HUES6 (cell line): ENCODE data around the gene VENTX.

Experiments
- H3K27ac ChIP-seq: 2 replicates; pipeline ENCODE4 v1.7.0; 2013; ENCODE audit warnings: low read depth, mild to moderate bottlenecking, low read length, inconsistent platforms
- H3K27me3 ChIP-seq: 2 replicates; pipeline ENCODE4 v1.6.1; 2013; ENCODE audit warnings: low read length; ENCODE audit not compliant: control insufficient read depth, insufficient read depth
- H3K36me3 ChIP-seq: 2 replicates; pipeline ENCODE4 v1.6.1; 2013; ENCODE audit warnings: low read length; ENCODE audit not compliant: control insufficient read depth, insufficient read depth
- H3K4me1 ChIP-seq: 2 replicates; pipeline ENCODE4 v1.6.1; 2013; ENCODE audit warnings: low read length; ENCODE audit not compliant: control insufficient read depth, insufficient read depth
- H3K4me3 ChIP-seq: 2 replicates; pipeline ENCODE4 v1.5.1; 2013; ENCODE audit warnings: low read depth, low read length
- H3K9ac ChIP-seq: one replicate; pipeline ENCODE4 v1.6.1; 2013; ENCODE audit warnings: mild to moderate bottlenecking, low read length
- H3K9me3 ChIP-seq: 2 replicates; pipeline ENCODE4 v1.6.1; 2013; ENCODE audit warnings: low read depth, low read length; ENCODE audit not compliant: control insufficient read depth, insufficient read depth

VENTX gene

DNA sequence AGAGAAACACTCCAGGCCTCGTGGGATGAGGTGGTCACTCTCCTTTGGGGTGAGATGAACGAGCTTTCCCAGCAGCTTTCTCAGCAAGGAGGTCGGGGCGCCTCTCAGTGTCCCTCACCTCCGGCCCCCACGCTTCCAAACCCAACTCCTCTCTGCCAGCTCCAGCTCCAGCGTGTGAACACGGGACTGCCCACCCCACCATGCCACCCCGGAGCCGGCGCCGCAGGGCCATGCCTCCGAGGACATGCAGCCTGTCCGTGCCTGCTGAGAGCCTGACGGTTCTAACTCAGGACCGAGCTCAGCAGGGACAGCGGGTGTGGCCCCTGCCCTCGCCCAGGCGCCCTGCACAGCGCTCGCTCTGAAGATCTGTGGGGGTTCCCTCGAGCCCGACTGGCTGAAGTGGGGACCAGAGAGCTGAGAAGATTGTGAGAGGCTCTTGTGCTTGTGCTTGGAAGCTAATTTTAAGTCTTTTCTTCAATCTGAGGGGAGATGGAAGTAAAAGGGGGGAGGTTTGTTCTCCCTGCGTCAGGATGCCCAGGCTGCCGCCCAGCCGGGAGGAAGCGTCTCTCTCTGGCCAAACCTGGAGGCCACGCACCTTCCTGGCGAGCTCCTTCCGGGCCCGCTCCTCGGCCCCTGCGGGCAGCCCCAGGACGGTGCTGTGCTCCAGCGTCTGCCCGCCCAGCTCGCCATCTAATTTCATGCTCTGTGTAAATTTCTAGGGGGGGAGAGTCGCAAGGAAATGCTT, 44.1 kb downstream of the VENTX start:
- no peak overlapping the region for H3K4me3 ChIP-seq
- peaks cover 80% of the 10 kb centered on the region for H3K36me3 ChIP-seq
- H3K9me3 ChIP-seq, result no peaks in the 10 kb centered on the region
- no peak overlapping the region for H3K9ac ChIP-seq
- no peaks in the 10 kb centered on the region; the same call in 1 of the 2 replicates for H3K27me3 ChIP-seq
- no peak overlapping the region for H3K27ac ChIP-seq
- H3K4me1 ChIP-seq, result peaks cover 7% of the 10 kb centered on the region; the same call in 1 of the 2 replicates

DNA sequence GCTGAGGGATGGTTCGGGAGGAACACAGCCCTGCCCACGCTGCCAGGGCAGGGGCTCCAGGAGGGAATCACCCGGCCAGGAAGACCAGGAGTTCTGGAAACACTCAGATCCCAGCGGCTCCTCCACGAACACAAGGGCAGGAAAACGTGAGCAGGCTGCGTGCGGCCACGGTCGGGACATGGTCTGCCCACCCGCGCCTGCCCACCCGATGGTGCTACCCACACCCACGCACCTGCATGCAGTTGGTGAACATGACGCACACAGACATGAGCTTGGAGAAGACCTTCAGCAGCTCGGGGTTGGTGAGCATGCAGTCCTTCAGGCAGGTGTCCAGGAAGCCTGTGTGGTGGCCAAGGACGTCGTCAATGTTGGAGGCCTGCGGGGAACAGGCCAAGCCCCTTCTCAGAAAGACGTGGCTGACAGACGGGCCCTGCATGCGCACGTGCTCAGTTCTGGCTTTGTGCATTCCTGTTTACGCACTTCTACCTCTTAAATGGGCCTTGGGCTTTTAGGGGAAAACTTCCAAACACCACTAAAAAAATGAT, 45.3 kb downstream of the VENTX start:
- no peaks in the 10 kb centered on the region for H3K9me3 ChIP-seq
- no peaks in the 10 kb centered on the region for H3K27me3 ChIP-seq
- H3K36me3 ChIP-seq, result peaks cover 83% of the 10 kb centered on the region
- no peak overlapping the region for H3K4me3 ChIP-seq
- H3K9ac ChIP-seq, result no peak overlapping the region
- no peaks in the 10 kb centered on the region; the same call in 1 of the 2 replicates for H3K4me1 ChIP-seq
- no peak overlapping the region for H3K27ac ChIP-seq

DNA sequence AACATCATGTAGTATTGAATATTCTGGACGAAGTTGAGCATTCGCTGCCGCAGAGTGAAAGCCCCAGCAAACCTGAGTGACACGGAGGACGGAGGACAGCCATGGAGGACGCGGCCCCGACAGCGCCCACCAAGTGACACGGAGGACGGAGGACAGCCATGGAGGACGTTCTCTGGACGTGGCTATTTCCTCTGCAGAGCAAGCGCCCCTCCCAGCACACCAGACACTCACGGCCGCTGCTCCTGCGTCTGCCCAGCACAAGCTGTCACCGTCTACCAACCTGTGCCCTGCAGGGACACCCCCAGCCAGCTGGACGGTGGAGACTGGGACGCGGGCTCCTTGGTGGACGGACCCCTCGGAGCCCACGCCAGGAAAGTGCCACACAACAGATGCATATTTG, 46.3 kb downstream of the VENTX start:
- Histone ChIP-seq H3K9me3 (no peaks in the 10 kb centered on the region), H3K4me3 (no peak overlapping the region), H3K27me3 (no peaks in the 10 kb centered on the region), H3K36me3 (peaks cover 92% of the 10 kb centered on the region), H3K27ac (no peak overlapping the region), H3K4me1 (no peaks in the 10 kb centered on the region; the same call in 1 of the 2 replicates), H3K9ac (no peak overlapping the region)

DNA sequence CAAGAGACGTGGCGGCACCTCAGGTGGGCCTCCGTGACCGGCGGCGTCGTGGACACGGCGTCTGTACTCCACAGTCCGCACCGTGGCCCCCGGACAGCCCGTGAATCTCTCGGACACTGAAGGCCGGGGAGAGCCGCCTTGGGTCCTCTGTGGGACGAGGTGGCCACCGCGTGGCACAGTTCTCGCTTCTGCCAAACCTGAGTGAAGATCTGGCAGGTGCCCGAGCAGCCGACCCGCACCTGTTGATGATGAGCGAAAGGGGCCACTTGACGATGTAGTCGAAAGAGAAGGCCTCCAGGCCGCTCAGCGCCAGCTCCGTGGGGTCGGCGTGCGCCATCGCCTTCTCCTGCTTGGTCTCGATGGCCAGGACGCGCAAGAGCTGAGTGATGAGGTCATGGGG, 47.6 kb downstream of the VENTX start:
- Histone ChIP-seq H3K27ac (no peak overlapping the region), H3K9me3 (no peaks in the 10 kb centered on the region), H3K36me3 (peaks cover 91% of the 10 kb centered on the region), H3K4me3 (no peak overlapping the region), H3K4me1 (no peaks in the 10 kb centered on the region), H3K9ac (no peak overlapping the region), H3K27me3 (no peaks in the 10 kb centered on the region)

DNA sequence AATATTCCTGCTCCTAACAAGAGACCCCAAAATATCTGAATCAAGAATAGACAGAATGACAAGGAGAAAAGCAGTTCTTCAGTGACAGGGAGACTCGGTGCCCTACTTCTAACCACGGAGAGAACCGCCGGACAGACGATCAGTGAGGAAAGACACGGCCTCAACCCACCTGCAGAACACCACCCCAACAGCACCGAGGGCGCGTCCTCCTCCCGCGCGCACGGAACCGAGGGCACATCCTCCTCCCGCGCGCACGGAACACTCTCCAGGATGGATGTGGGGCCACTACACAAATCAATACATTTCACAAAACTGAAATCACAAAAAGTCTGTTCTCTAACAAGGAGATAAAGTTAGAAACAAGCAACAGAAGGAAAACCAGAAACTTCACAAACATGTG, 48.7 kb downstream of the VENTX start:
- Histone ChIP-seq H3K4me1 (no peaks in the 10 kb centered on the region), H3K36me3 (peaks cover 87% of the 10 kb centered on the region), H3K27ac (no peak overlapping the region), H3K27me3 (no peaks in the 10 kb centered on the region), H3K9ac (no peak overlapping the region), H3K9me3 (no peaks in the 10 kb centered on the region), H3K4me3 (no peak overlapping the region)

DNA sequence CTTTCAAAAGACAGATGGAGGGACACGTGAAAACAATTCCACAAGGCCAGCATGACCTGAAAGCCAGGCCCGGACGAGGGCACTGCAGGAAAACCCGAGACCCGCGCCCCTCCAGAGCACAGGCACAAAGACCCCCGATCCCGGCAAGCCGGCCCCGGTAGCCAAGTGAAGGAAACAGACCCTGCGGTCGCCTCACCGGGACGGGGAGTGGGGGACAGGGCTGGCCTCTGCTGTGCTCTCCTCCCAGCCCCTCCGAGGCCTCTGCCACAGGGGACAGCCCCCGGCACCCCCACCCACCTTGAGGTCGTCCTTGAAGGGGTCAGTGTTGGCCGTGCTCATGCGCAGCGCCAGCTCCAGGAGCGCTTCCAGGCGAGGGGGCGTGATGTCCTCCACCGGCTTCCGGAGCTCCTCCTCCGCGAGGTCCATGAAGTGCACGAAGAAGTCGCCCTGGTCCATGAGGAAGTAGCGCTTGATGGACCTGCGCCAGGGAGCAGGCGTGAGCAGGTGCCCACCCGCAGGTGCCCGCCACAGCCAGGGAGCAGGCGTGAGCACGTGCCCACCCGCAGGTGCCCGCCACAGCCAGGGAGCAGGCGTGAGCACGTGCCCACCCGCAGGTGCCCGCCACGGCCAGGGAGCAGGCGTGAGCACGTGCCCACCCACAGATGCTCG, 50.3 kb downstream of the VENTX start:
- H3K27me3 ChIP-seq, result no peaks in the 10 kb centered on the region
- no peak overlapping the region for H3K27ac ChIP-seq
- H3K4me3 ChIP-seq, result no peak overlapping the region
- H3K9me3 ChIP-seq, result no peaks in the 10 kb centered on the region
- H3K4me1 ChIP-seq, result no peaks in the 10 kb centered on the region
- no peak overlapping the region for H3K9ac ChIP-seq
- peaks cover 78% of the 10 kb centered on the region for H3K36me3 ChIP-seq

DNA sequence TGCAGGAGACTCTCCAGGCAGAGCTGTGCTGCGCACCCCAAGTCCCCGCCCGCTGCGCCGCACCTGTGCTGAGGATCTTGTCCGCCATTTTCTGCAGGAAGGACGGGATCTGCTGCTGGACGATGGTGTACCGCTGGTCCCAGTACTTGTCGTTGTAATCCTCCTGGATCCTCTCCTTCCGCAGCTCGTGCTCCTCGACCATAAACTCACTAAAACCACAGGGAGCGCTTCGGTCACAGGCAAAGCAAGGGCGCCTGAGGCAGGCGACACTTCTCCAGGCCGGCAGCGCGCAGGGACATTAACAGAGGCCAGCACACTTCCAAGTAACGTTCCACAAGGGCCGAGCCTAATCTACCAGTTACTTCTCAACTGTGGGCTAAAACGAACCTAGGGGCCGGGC, 52.1 kb downstream of the VENTX start:
- no peaks in the 10 kb centered on the region for H3K27me3 ChIP-seq
- no peak overlapping the region for H3K9ac ChIP-seq
- H3K4me3 ChIP-seq, result no peak overlapping the region
- H3K4me1 ChIP-seq, result no peaks in the 10 kb centered on the region
- no peaks in the 10 kb centered on the region for H3K9me3 ChIP-seq
- no peak overlapping the region for H3K27ac ChIP-seq
- peaks cover 78% of the 10 kb centered on the region for H3K36me3 ChIP-seq
